Fibroblast of pulmonary artery (primary cell): ENCODE data around the gene MACROD2.

Source experiments
- DNase-seq: peaks from one replicate; pipeline ENCODE4 v3.0.0-alpha.2; 2010; ENCODE audit warnings: low read depth
- H3K4me3 ChIP-seq: replicated peaks from 2 replicates; pipeline ENCODE4 v1.5.1; 2011; ENCODE audit warnings: low read depth, mild to moderate bottlenecking, control low read depth, low read length, moderate library complexity
- CTCF ChIP-seq: IDR thresholded peaks from 2 replicates; pipeline ENCODE4 v1.5.1; 2011; ENCODE audit warnings: mild to moderate bottlenecking, control low read depth, low read length, inconsistent platforms; ENCODE audit errors: missing control alignments

MACROD2 gene

GRCh38 chr20:14631011-14631410 lies 635.7 kb downstream of the MACROD2 start:
- DNase-seq: no peak
- no peak for TF ChIP-seq CTCF
- H3K4me3 ChIP-seq: no peak overlapping the region

GRCh38 chr20:14632906-14633305 lies 637.6 kb downstream of the MACROD2 start:
- no peak for TF ChIP-seq CTCF
- DNase-seq: peak; percentile 27
- no peak overlapping the region for H3K4me3 ChIP-seq

- TF ChIP-seq CTCF: no peak
- no peak overlapping the region for H3K4me3 ChIP-seq
- peak; percentile 59 for DNase-seq
Observed at GRCh38 chr20:14633507-14633906, 638.2 kb downstream of the MACROD2 start.

- DNase-seq: no peak
- TF ChIP-seq CTCF: no peak
- H3K4me3 ChIP-seq: no peak overlapping the region
Observed at GRCh38 chr20:14634665-14635064, 639.3 kb downstream of the MACROD2 start.

- DNase-seq: no peak
- no peak for TF ChIP-seq CTCF
- no peak overlapping the region for H3K4me3 ChIP-seq
Observed at GRCh38 chr20:14637441-14637840, 642.1 kb downstream of the MACROD2 start.

GRCh38 chr20:14643146-14643545 lies 647.8 kb downstream of the MACROD2 start:
- DNase-seq: no peak
- TF ChIP-seq CTCF: no peak
- H3K4me3 ChIP-seq: no peak overlapping the region

GRCh38 chr20:14643556-14643955 lies 648.2 kb downstream of the MACROD2 start:
- DNase-seq: no peak
- no peak for TF ChIP-seq CTCF
- H3K4me3 ChIP-seq: no peak overlapping the region
